Adrenal gland (tissue), 12 donors: ENCODE measurements around the gene ANAPC2. TPM values are rescaled to one million over a fixed set of nuclear protein-coding genes. Genes with fewer than 3 reads are reported as not detected.

Source experiments
- DNase-seq, 7 donors: peaks; one replicate each; pipeline ENCODE4 v3.0.0-alpha.2; 2019 to 2020
- H3K27ac ChIP-seq, 5 donors: fragments of 200-600 bp; sonication (generic) in 4 of 5; 1 replicate in 3 of 5; 2 replicates in 2 of 5; pipeline versions ENCODE4 v1.5.1 to v1.8.0; 2016 to 2020; ENCODE audit warnings: mild to moderate bottlenecking in 1 of 5
- H3K27me3 ChIP-seq: fragments of 200-600 bp; 2 replicates; pipeline ENCODE4 v1.8.0; 2021
- H3K36me3 ChIP-seq, 2 donors: fragments of 200-600 bp; replicated peaks in 1 of 2; 1 replicate in 1 of 2; 2 replicates in 1 of 2; pipeline versions ENCODE4 v1.5.1 to v1.8.0; 2018 to 2022
- H3K4me1 ChIP-seq, 2 donors: fragments of 200-600 bp; replicated peaks in 1 of 2; 1 replicate in 1 of 2; 2 replicates in 1 of 2; pipeline versions ENCODE4 v1.5.1 to v1.8.0; 2018 to 2021
- H3K4me3 ChIP-seq, 4 donors: fragments of 200-600 bp; sonication (generic) in 3 of 4; one replicate each; pipeline ENCODE4 v1.5.1; 2016 to 2018
- H3K9me3 ChIP-seq, 3 donors: fragments of 200-600 bp; sonication (generic) in 1 of 3; replicated peaks in 1 of 3; 1 replicate in 2 of 3; 2 replicates in 1 of 3; pipeline versions ENCODE4 v1.5.1 to v1.8.0; 2016 to 2021
- POLR2A ChIP-seq, 2 donors: fragments of 450-650 bp; IDR thresholded peaks; one replicate each; pipeline ENCODE4 v1.6.1; 2017; ENCODE audit warnings: antibody characterized with exemption in 2 of 2, mild to moderate bottlenecking in 2 of 2, moderate library complexity in 1 of 2
- WGBS, 4 donors: extraction: QIAGEN DNeasy Blood & Tissue Kit in 2 of 4; methylation state at CpG; one replicate each; pipeline versions ENCODE4 v1.1.5 to v1.1.7; 2013 to 2017; 5-methylcytosine and 5-hydroxymethylcytosine counted together
- intact Hi-C, 2 donors: fragments of 100-400 bp; cut with DNase I; formaldehyde crosslinking; loops; one replicate each; pipeline versions ENCODE4 v1.14.1 to v1.15.0; 2022 to 2023
- polyA plus RNA-seq, 3 donors: library from polyadenylated mRNA; stranded (reverse); fragments of 200-250 nt in 2 of 3; fragments of 350-450 nt in 1 of 3; fragmentation: Illumina TruSeq in 1 of 3; extraction: RNeasy Lipid Tissue Mini Kit (QIAGEN cat#74804) in 1 of 3; gene quantifications; one replicate each; pipeline ENCODE4 v1.2.3, GENCODE V29; 2013 to 2014
- total RNA-seq, 9 donors: library from RNA; depleted of rRNA in 4 of 9; stranded (reverse); fragments of >200 nt in 4 of 9; fragments of 120-200 nt in 1 of 9; fragmentation: NEBNext Ultra II Directional in 1 of 9; extraction: Animal tissue kit (Norgen Biotek cat#: 25700) in 1 of 9; gene quantifications; one replicate each; pipeline versions ENCODE4 v1.1.0 to v1.2.4, GENCODE V29; 2013 to 2023
- TF ChIP-seq, protein P1 (sequence below), 6 experiments: fragments of 450-650 bp in 4 of 6; fragments of 200-600 bp in 2 of 6; sonication (generic) in 1 of 6; IDR thresholded peaks; 1 replicate in 5 of 6; 2 replicates in 1 of 6; pipeline versions ENCODE4 v1.5.1 to v1.8.0; 2016 to 2021; ENCODE audit warnings: antibody characterized with exemption in 6 of 6, mild to moderate bottlenecking in 2 of 6, moderate library complexity in 1 of 6
- donor health status: healthy with polysubstance abuse.
- donor health status: Bipolar disorder and iron deficiency.
- donor health status: DM: yes; HTN: yes; CAD: no.
- donor health status: DM: no; HTN: no; CAD: no.
- donor health status: DM: no; HTN: no; CAD: no.
- donor health status: DM: yes; HTN: yes; CAD: no.

ANAPC2 gene
- total and polyA plus RNA-seq, 12 donors: 7.1 to 162 (median 32.0) TPM

DNA sequence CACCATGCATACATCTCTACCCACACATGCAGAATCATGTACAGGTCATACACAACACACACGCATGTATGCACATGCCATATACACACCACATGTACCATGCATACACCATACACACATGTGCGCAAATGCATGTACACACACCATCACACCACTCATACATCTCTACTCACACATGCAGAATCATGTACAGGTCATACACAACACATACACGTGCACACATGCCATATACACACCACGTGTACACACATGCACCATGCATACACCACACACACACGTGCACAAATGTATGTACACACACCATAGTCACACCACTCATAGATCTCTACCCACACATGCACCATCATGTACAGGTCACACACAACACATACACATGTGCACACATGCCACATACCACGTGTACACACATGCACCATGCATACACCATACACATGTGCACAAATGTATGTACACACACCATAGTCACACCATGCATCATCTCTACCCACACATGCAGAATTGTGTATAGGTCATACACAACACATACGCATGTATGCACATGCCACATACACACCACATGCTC is 35.4 kb downstream of the ANAPC2 start:
- intact Hi-C loops: no loop called here

DNA sequence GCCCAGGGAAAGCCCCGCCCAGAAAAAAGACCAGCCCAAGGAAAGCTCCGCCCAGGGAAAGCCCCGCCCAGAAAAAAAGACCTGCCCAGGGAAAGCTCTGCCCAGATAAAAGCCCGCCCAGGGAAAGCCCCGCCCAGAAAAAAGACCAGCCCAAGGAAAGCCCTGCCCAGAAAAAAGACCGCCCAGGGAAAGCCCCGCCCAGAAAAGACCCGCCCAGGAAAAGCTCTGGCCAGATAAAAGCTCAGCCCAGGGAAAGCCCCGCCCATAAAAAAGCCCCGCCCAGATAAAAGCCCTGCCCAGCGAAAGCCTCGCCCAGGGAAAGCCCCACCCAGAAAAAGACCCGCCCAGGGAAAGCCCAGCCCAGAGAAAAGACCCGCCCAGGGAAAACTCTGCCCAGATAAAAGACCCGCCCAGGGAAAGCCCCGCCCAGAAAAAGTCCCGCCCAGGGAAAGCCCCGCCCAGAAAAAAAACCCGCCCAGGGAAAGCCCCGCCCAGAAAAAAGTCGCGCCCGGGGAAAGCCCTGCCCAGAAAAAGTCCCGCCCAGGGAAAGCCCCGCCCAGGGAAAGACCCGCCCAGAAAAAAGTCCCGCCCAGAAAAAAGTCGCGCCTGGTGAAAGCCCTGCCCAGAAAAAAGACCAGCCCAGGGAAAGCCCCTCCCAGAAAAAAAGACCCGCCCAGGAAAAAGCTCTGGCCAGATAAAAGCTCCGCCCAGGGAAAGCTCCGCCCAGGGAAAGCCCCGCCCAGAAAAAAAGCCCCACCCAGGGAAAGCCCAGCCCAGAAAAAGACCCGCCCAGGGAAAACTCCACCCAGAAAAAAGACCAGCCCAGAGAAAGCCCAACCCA is 37.5 kb downstream of the ANAPC2 start:
- Histone ChIP-seq H3K27me3 (peaks cover 4% of the 10 kb centered on the region), H3K4me3 (no peak overlapping the region), H3K9me3 (no peaks in the 10 kb centered on the region), H3K36me3 (no peaks in the 10 kb centered on the region), H3K27ac (no peak overlapping the region), H3K4me1 (no peaks in the 10 kb centered on the region)
- intact Hi-C loops: no loop called here
- peak in 2 of 7 donors; percentile 53 to 62 for DNase-seq
- 25 to 43% (median 33%) methylated on average over 32 to 34 of the region's 34 CpGs for WGBS, 4 donors
- TF ChIP-seq, protein P1, sequence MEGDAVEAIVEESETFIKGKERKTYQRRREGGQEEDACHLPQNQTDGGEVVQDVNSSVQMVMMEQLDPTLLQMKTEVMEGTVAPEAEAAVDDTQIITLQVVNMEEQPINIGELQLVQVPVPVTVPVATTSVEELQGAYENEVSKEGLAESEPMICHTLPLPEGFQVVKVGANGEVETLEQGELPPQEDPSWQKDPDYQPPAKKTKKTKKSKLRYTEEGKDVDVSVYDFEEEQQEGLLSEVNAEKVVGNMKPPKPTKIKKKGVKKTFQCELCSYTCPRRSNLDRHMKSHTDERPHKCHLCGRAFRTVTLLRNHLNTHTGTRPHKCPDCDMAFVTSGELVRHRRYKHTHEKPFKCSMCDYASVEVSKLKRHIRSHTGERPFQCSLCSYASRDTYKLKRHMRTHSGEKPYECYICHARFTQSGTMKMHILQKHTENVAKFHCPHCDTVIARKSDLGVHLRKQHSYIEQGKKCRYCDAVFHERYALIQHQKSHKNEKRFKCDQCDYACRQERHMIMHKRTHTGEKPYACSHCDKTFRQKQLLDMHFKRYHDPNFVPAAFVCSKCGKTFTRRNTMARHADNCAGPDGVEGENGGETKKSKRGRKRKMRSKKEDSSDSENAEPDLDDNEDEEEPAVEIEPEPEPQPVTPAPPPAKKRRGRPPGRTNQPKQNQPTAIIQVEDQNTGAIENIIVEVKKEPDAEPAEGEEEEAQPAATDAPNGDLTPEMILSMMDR (IDR thresholded peaks at IDR 0.05): no peak
- no peak for TF ChIP-seq POLR2A (IDR thresholded peaks at IDR 0.05)

More for the DNA sequence above, 35.4 kb downstream of the ANAPC2 start:
- no peak for DNase-seq
- H3K4me3 ChIP-seq: no peak overlapping the region
- 87 to 90% (median 87%) methylated on average over 7 of the region's 7 CpGs for WGBS, 4 donors
- TF ChIP-seq POLR2A (IDR thresholded peaks at IDR 0.05): no peak
- TF ChIP-seq, protein P1 (IDR thresholded peaks at IDR 0.05): no peak
- H3K9me3 ChIP-seq: no peaks in the 10 kb centered on the region
- H3K4me1 ChIP-seq: peaks cover 0 to 4% of the 10 kb centered on the region in 2 donors
- H3K27ac ChIP-seq: no peak overlapping the region
- H3K36me3 ChIP-seq: no peaks in the 10 kb centered on the region
- H3K27me3 ChIP-seq: peaks cover 13% of the 10 kb centered on the region

DNA sequence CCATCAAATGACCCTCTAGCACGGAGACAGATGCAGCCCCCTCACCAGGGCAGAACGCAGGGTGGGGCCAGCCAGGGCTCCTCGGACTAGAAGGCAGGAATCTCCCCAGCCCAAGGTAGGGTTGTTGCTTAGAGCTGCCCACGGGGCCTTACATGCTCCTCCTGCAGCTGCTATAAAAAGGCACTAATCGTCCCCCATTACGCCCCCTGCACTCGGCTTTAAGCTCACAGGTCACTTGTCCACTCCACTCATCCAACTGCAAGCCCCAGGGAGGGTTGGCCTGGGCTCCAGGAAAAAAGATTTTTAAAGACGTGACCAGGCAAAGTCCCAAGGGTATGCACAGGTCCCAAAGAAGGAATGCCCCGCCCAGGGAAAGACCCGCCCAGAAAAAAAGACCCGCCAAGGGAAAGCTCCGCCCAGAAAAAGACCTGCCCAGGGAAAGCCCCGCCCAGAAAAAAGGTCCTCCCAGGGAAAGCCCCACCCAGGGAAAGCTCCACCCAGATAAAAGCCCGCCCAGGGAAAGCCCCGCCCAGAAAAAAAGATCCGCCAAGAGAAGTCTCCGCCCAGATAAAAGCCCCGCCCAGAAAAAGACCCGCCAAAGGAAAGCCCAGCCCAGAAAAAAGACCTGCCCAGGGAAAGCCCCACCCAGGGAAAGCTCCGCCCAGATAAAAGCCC is 38.3 kb downstream of the ANAPC2 start:
- H3K9me3 ChIP-seq: no peaks in the 10 kb centered on the region
- H3K36me3 ChIP-seq: no peaks in the 10 kb centered on the region
- WGBS, 4 donors: 47 to 75% (median 56%) methylated on average over 16 to 20 of the region's 20 CpGs
- no peak for TF ChIP-seq POLR2A (IDR thresholded peaks at IDR 0.05)
- TF ChIP-seq, protein P1 (IDR thresholded peaks at IDR 0.05): no peak
- H3K27me3 ChIP-seq: peaks cover 7% of the 10 kb centered on the region
- H3K4me1 ChIP-seq: no peaks in the 10 kb centered on the region
- no peak overlapping the region for H3K27ac ChIP-seq
- DNase-seq: no peak
- H3K4me3 ChIP-seq: no peak overlapping the region
- intact Hi-C loops: no loop called here

DNA sequence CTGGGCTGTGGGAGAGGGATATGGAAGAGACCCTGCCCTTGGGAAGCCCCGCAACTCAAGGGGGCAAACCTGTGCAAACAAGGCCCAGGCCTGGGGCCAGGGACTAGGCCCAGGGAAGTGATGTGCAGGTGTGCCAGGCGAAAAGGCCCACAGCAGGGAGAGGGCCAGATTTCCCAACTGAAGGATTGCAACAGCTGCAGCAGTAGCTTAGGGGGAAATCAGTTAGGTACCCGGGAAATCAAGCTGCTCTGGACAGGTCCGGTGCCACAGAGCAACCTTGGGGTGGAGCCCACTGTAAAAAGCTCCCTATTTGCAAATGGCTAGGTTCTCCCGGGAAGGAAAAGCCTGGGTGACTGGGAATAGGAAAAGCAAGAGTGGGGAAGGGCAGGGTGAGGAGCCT is 39.0 kb downstream of the ANAPC2 start:
- 70 to 80% (median 74%) methylated on average over 4 to 5 of the region's 5 CpGs for WGBS, 4 donors
- H3K4me1 ChIP-seq: no peaks in the 10 kb centered on the region
- H3K36me3 ChIP-seq: no peaks in the 10 kb centered on the region
- intact Hi-C loops: no loop called here
- TF ChIP-seq, protein P1 (IDR thresholded peaks at IDR 0.05): no peak
- no peak for TF ChIP-seq POLR2A (IDR thresholded peaks at IDR 0.05)
- no peak for DNase-seq
- no peak overlapping the region for H3K4me3 ChIP-seq
- no peak overlapping the region for H3K27ac ChIP-seq
- peaks cover 7% of the 10 kb centered on the region for H3K27me3 ChIP-seq
- H3K9me3 ChIP-seq: no peaks in the 10 kb centered on the region
